ENCODE results near the gene HIPK1.
"Not testable (repeated sequence)": the region's sequence is repeated elsewhere in the genome, so short reads cannot be mapped to it uniquely, and the experiment has no call there.

The HIPK1 gene

GRCh38 chr1:113990530-113990929, 61.4 kb downstream of the HIPK1 start:
- Mint-ChIP-seq H3K4me1 (no peaks in the 10 kb centered on the region), H3K4me3 (no peak overlapping the region), H3K9me3 (peaks cover 16% of the 10 kb centered on the region), H3K36me3 (peaks cover 10% of the 10 kb centered on the region), H3K27me3 (peaks cover 27% of the 10 kb centered on the region), H3K27ac (no peak overlapping the region)
- DNase-seq (ENCODE audit: low spot score in 2 of 2) (no peak), ATAC-seq (ENCODE audit: low read depth) (no peak)

GRCh38 chr1:113990961-113991360, 61.8 kb downstream of the HIPK1 start:
- Mint-ChIP-seq H3K27ac (no peak overlapping the region), H3K4me1 (no peaks in the 10 kb centered on the region), H3K36me3 (peaks cover 11% of the 10 kb centered on the region), H3K9me3 (peaks cover 17% of the 10 kb centered on the region), H3K4me3 (no peak overlapping the region), H3K27me3 (peaks cover 28% of the 10 kb centered on the region)
- DNase-seq (ENCODE audit: low spot score in 2 of 2) (no peak), ATAC-seq (ENCODE audit: low read depth) (no peak)

- Mint-ChIP-seq H3K36me3 (peaks cover 11% of the 10 kb centered on the region), H3K27me3 (peaks cover 28% of the 10 kb centered on the region), H3K27ac (no peak overlapping the region), H3K4me1 (no peaks in the 10 kb centered on the region), H3K9me3 (peaks cover 17% of the 10 kb centered on the region), H3K4me3 (no peak overlapping the region)
- ATAC-seq (ENCODE audit: low read depth) = no peak
- no peak for DNase-seq (ENCODE audit: low spot score in 2 of 2)
Measured at GRCh38 chr1:113991467-113991997, 62.4 kb downstream of the HIPK1 start.

- Mint-ChIP-seq H3K9me3 (peaks cover 17% of the 10 kb centered on the region), H3K4me3 (no peak overlapping the region), H3K27me3 (peaks cover 23% of the 10 kb centered on the region), H3K36me3 (peaks cover 9% of the 10 kb centered on the region), H3K27ac (no peak overlapping the region), H3K4me1 (no peaks in the 10 kb centered on the region)
- DNase-seq (ENCODE audit: low spot score in 2 of 2) (no peak), ATAC-seq (ENCODE audit: low read depth) (no peak)
Measured at GRCh38 chr1:113993072-113993471, 63.9 kb downstream of the HIPK1 start.

- Mint-ChIP-seq H3K27me3 (peaks cover 24% of the 10 kb centered on the region), H3K9me3 (peaks cover 17% of the 10 kb centered on the region), H3K27ac (no peak overlapping the region), H3K4me3 (no peak overlapping the region), H3K36me3 (peaks cover 9% of the 10 kb centered on the region), H3K4me1 (peaks cover 2% of the 10 kb centered on the region)
- no peak for ATAC-seq (ENCODE audit: low read depth)
- DNase-seq (ENCODE audit: low spot score in 2 of 2) = no peak
Measured at GRCh38 chr1:113993766-113994165, 64.6 kb downstream of the HIPK1 start.

- ATAC-seq (ENCODE audit: low read depth) (no peak), DNase-seq (ENCODE audit: low spot score in 2 of 2) (no peak)
- peaks cover 14% of the 10 kb centered on the region for H3K27me3 Mint-ChIP-seq
- H3K27ac Mint-ChIP-seq = no peak overlapping the region
- no peak overlapping the region for H3K4me3 Mint-ChIP-seq
- peaks cover 2% of the 10 kb centered on the region for H3K4me1 Mint-ChIP-seq
- H3K9me3 Mint-ChIP-seq = peaks cover 16% of the 10 kb centered on the region
- H3K36me3 Mint-ChIP-seq = peaks cover 9% of the 10 kb centered on the region
Measured at GRCh38 chr1:113995382-113995781, 66.3 kb downstream of the HIPK1 start.

- DNase-seq (ENCODE audit: low spot score in 2 of 2) (no peak), ATAC-seq (ENCODE audit: low read depth) (no peak)
- peaks cover 9% of the 10 kb centered on the region for H3K36me3 Mint-ChIP-seq
- H3K9me3 Mint-ChIP-seq = peaks cover 14% of the 10 kb centered on the region
- H3K27me3 Mint-ChIP-seq = peaks cover 5% of the 10 kb centered on the region
- H3K4me3 Mint-ChIP-seq = no peak overlapping the region
- no peak overlapping the region for H3K27ac Mint-ChIP-seq
- H3K4me1 Mint-ChIP-seq = peaks cover 2% of the 10 kb centered on the region
Measured at GRCh38 chr1:113998361-113998760, 69.2 kb downstream of the HIPK1 start.

GRCh38 chr1:113999233-113999632, 70.1 kb downstream of the HIPK1 start:
- Mint-ChIP-seq H3K36me3 (peaks cover 9% of the 10 kb centered on the region), H3K9me3 (peaks cover 12% of the 10 kb centered on the region), H3K4me1 (peaks cover 2% of the 10 kb centered on the region), H3K27ac (no peak overlapping the region), H3K27me3 (peaks cover 6% of the 10 kb centered on the region), H3K4me3 (no peak overlapping the region)
- DNase-seq (ENCODE audit: low spot score in 2 of 2) (no peak), ATAC-seq (ENCODE audit: low read depth) (no peak)

- no peak for DNase-seq (ENCODE audit: low spot score in 2 of 2)
- H3K4me3 Mint-ChIP-seq = no peak overlapping the region
- ATAC-seq (ENCODE audit: low read depth) = no peak
- H3K36me3 Mint-ChIP-seq = peaks cover 7% of the 10 kb centered on the region
- H3K9me3 Mint-ChIP-seq = peaks cover 8% of the 10 kb centered on the region
- peaks cover 2% of the 10 kb centered on the region for H3K4me1 Mint-ChIP-seq
- H3K27ac Mint-ChIP-seq = no peak overlapping the region
- peaks cover 12% of the 10 kb centered on the region for H3K27me3 Mint-ChIP-seq
Measured at GRCh38 chr1:113999799-114000198, 70.7 kb downstream of the HIPK1 start.

- Mint-ChIP-seq H3K27ac (no peak overlapping the region), H3K9me3 (peaks cover 4% of the 10 kb centered on the region)
Measured at GRCh38 chr1:114000406-114000805, 71.3 kb downstream of the HIPK1 start.

GRCh38 chr1:114002492-114003239, 73.5 kb downstream of the HIPK1 start:
- Mint-ChIP-seq H3K4me3 (no peak overlapping the region), H3K9me3 (peaks cover 4% of the 10 kb centered on the region), H3K36me3 (peaks cover 2% of the 10 kb centered on the region), H3K27me3 (peaks cover 18% of the 10 kb centered on the region), H3K4me1 (peaks cover 2% of the 10 kb centered on the region), H3K27ac (no peak overlapping the region)
- DNase-seq (ENCODE audit: low spot score in 2 of 2) (no peak), ATAC-seq (ENCODE audit: low read depth) (no peak)

More at GRCh38 chr1:114000406-114000805, 71.3 kb downstream of the HIPK1 start:
- ATAC-seq (ENCODE audit: low read depth) (no peak), DNase-seq (ENCODE audit: low spot score in 2 of 2) (no peak)
- Mint-ChIP-seq H3K27me3 (peaks cover 14% of the 10 kb centered on the region), H3K36me3 (peaks cover 4% of the 10 kb centered on the region), H3K4me3 (no peak overlapping the region), H3K4me1 (peaks cover 2% of the 10 kb centered on the region)

GRCh38 chr1:114003431-114003830, 74.3 kb downstream of the HIPK1 start:
- peaks cover 18% of the 10 kb centered on the region for H3K27me3 Mint-ChIP-seq
- H3K9me3 Mint-ChIP-seq = peaks cover 4% of the 10 kb centered on the region
- no peak for DNase-seq (ENCODE audit: low spot score in 2 of 2)
- H3K4me1 Mint-ChIP-seq = no peaks in the 10 kb centered on the region
- ATAC-seq (ENCODE audit: low read depth) = no peak
- H3K4me3 Mint-ChIP-seq = no peak overlapping the region
- H3K36me3 Mint-ChIP-seq = peaks cover 2% of the 10 kb centered on the region
- no peak overlapping the region for H3K27ac Mint-ChIP-seq

GRCh38 chr1:114006825-114007224, 77.7 kb downstream of the HIPK1 start:
- H3K27ac Mint-ChIP-seq; H3K9me3 Mint-ChIP-seq; H3K4me1 Mint-ChIP-seq; DNase-seq (ENCODE audit: low spot score in 2 of 2); H3K4me3 Mint-ChIP-seq; H3K36me3 Mint-ChIP-seq; ATAC-seq (ENCODE audit: low read depth): not testable (repeated sequence)
- peaks cover 20% of the 10 kb centered on the region for H3K27me3 Mint-ChIP-seq

GRCh38 chr1:114008480-114008941, 79.4 kb downstream of the HIPK1 start:
- DNase-seq (ENCODE audit: low spot score in 2 of 2) (no peak), ATAC-seq (ENCODE audit: low read depth) (no peak)
- Mint-ChIP-seq H3K4me3 (no peak overlapping the region), H3K4me1 (no peaks in the 10 kb centered on the region), H3K27me3 (peaks cover 24% of the 10 kb centered on the region), H3K9me3 (peaks cover 4% of the 10 kb centered on the region), H3K36me3 (peaks cover 2% of the 10 kb centered on the region), H3K27ac (no peak overlapping the region)

GRCh38 chr1:114008993-114009392, 79.9 kb downstream of the HIPK1 start:
- ATAC-seq (ENCODE audit: low read depth) (no peak), DNase-seq (ENCODE audit: low spot score in 2 of 2) (no peak)
- H3K4me1 Mint-ChIP-seq = no peaks in the 10 kb centered on the region
- peaks cover 4% of the 10 kb centered on the region for H3K9me3 Mint-ChIP-seq
- H3K36me3 Mint-ChIP-seq = peaks cover 2% of the 10 kb centered on the region
- no peak overlapping the region for H3K27ac Mint-ChIP-seq
- H3K27me3 Mint-ChIP-seq = peaks cover 24% of the 10 kb centered on the region
- H3K4me3 Mint-ChIP-seq = no peak overlapping the region

Measured in memory B cell (primary cell).